Fibroblast of the aortic adventitia (primary cell): ENCODE results near the gene CPO. TPM values are rescaled to one million over a fixed set of nuclear protein-coding genes. Genes with fewer than 3 reads are reported as not detected.
A peak's percentile ranks its signal among the peaks of the same experiment; 100 is the strongest.

Source experiments
- DNase-seq: peaks from one replicate; pipeline ENCODE4 v3.0.0-alpha.2; 2010; ENCODE audit warnings: low read depth
- H3K4me3 ChIP-seq: 2 replicates; pipeline ENCODE4 v1.5.1; 2011; ENCODE audit warnings: low read depth, mild to moderate bottlenecking, control low read depth, low read length, moderate library complexity
- CTCF ChIP-seq: IDR thresholded peaks from 2 replicates; pipeline ENCODE4 v1.5.1; 2011; ENCODE audit warnings: mild to moderate bottlenecking, low read length, control low read depth, inconsistent platforms; ENCODE audit not compliant: insufficient read depth
- total RNA-seq: library from RNA; depleted of rRNA; stranded (reverse); fragments of >200 nt; gene quantifications from 2 replicates; pipeline ENCODE4 v1.2.3, GENCODE V29; 2012; ENCODE audit warnings: low replicate concordance

The CPO gene
- total RNA-seq, 1 donor: 0.18 TPM

- TF ChIP-seq CTCF: no peak
- peak; percentile 47 for DNase-seq
- H3K4me3 ChIP-seq: no peak overlapping the region
Measured at GRCh38 chr2:206955253-206955652, 15.9 kb downstream of the CPO start.

DNA sequence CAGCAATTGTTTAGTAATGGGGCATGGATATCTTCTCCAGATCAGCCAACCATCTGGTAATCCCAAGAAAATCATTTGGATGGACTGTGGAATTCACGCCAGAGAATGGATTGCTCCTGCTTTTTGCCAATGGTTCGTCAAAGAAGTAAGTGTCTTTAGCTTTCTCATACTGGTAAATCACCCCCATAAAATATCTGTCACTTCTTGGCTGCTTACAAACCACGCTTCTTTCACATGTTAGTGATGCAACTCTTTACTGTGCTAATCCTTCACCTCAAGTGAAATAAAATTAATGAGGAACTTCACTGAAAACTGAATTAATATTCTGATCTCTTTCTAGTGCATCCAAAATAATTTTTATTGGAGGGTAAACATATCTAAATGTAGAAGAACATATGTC lies 18.9 kb downstream of the CPO start:
- no peak for DNase-seq
- no peak overlapping the region for H3K4me3 ChIP-seq
- no peak for TF ChIP-seq CTCF

DNA sequence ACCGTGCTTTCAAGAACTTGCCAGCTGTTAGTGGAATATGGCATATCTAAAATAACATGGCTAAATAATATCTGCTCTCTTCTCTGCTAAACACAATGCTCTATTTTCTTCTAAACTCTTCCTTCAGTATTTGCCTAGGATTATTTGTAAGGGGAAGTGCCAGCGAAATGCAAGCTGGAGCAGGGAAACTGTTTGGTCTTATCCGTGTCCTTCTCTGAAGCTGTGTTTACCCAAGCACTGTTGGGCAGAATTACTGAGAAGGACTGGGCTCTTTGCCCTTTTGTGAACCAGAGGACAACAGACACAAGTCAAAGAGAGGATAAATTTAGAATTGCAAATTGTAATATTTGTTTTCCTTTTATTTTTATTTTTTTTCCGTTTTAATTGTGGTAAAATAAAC lies 23.6 kb downstream of the CPO start:
- DNase-seq: no peak
- no peak overlapping the region for H3K4me3 ChIP-seq
- TF ChIP-seq CTCF: no peak

DNA sequence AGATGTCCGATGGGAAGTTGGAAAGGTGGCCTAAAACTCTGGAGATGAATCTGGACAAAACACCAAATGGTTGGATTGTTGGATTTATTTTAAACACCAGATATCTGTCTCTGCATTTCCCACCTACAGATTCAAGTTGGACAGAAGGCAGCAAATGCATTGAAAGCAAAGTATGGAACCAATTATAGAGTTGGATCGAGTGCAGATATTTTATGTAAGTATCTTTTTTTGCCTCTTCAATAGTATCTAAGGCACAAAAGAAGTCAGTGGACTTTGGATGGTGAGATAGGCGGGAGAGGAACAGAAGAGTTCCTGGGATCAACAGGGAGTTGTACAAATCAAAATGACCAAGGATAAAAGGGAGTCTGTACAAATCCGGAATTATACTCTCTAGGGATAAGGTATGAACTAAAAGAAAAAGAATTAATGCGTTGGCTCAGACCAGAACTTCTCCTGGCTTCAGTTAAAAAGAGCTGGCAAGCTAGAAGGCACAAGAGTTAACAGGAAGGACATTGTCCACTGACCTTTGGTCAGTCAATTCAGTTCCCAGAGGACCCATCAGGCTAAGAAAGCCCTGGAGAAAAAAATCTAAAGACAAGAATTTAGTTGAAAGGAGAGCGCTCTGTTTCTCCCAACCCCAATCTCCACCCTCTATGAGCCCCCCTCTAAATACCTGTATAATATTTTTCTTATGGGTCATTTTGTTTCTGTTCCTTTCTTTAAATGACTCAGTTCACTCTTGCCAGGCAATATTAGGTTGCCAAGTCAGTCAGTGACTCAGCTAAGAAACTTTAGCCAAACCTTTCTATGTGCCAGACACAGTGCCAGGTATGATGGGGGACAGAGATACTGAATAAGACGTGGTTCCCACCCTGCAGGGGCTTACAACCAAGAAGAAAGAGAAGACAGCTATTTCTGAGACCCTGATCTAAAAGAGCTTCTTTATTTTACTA lies 29.1 kb downstream of the CPO start:
- H3K4me3 ChIP-seq: no peak overlapping the region
- peak; percentile 78 for DNase-seq
- TF ChIP-seq CTCF: no peak

GRCh38 chr2:206969192-206969591 lies 29.9 kb downstream of the CPO start:
- no peak overlapping the region for H3K4me3 ChIP-seq
- no peak for TF ChIP-seq CTCF
- no peak for DNase-seq

- H3K4me3 ChIP-seq: no peak overlapping the region
Measured at GRCh38 chr2:206970589-206971360, 31.5 kb downstream of the CPO start.

More at GRCh38 chr2:206970589-206971360, 31.5 kb downstream of the CPO start:
- TF ChIP-seq CTCF: no peak
- DNase-seq: no peak
